DND-41 (cell line): ENCODE measurements around the gene STX2.
A peak's percentile ranks its signal among the peaks of the same experiment; 100 is the strongest.

Source experiments
- ATAC-seq: fragments of 200-7000 bp; cut with Tn5 transposase; 3 replicates; pipeline ENCODE4 v1.9.1; 2021; ENCODE audit warnings: low read depth; ENCODE audit not compliant: insufficient read depth
- DNase-seq: peaks from one replicate; pipeline ENCODE4 v3.0.0-alpha.2; 2020
- H2AFZ ChIP-seq: 2 replicates; pipeline ENCODE4 v1.6.0; 2012; ENCODE audit warnings: low read depth, low read length
- H3K27ac ChIP-seq: 2 replicates; pipeline ENCODE4 v1.5.1; 2012; ENCODE audit warnings: low read length, inconsistent platforms
- H3K27me3 ChIP-seq: fragments of 200-600 bp; sonication (generic); 2 replicates; pipeline ENCODE4 v1.6.0; 2012; ENCODE audit warnings: low read length, mild to moderate bottlenecking, inconsistent platforms; ENCODE audit not compliant: insufficient read depth, poor library complexity
- H3K36me3 ChIP-seq: 2 replicates; pipeline ENCODE4 v1.5.1; 2012; ENCODE audit warnings: low read length, inconsistent platforms; ENCODE audit not compliant: insufficient read depth
- H3K4me1 ChIP-seq: 2 replicates; pipeline ENCODE4 v1.5.1; 2012; ENCODE audit warnings: mild to moderate bottlenecking, low read length; ENCODE audit not compliant: insufficient read depth
- H3K4me2 ChIP-seq: 2 replicates; pipeline ENCODE4 v1.6.0; 2012; ENCODE audit warnings: mild to moderate bottlenecking, moderate library complexity, low read length, inconsistent platforms; ENCODE audit not compliant: insufficient read depth
- H3K4me3 ChIP-seq, 2 experiments: fragments of 200-600 bp in 1 of 2; shearing (Covaris generic) in 1 of 2; 2 replicates each; pipeline ENCODE4 v1.5.1; 2012 to 2016; ENCODE audit warnings: inconsistent platforms in 2 of 2, low read length in 2 of 2, mild to moderate bottlenecking in 2 of 2, low read depth in 1 of 2, moderate library complexity in 1 of 2
- H3K79me2 ChIP-seq: 2 replicates; pipeline ENCODE4 v1.6.0; 2012; ENCODE audit warnings: low read length, inconsistent platforms; ENCODE audit not compliant: insufficient read depth
- H3K9ac ChIP-seq: 2 replicates; pipeline ENCODE4 v1.6.0; 2012; ENCODE audit warnings: low read depth, mild to moderate bottlenecking, inconsistent platforms, low read length, moderate library complexity
- H3K9me3 ChIP-seq: 2 replicates; pipeline ENCODE4 v1.5.1; 2012; ENCODE audit warnings: low read length, moderate library complexity, mild to moderate bottlenecking, inconsistent platforms; ENCODE audit not compliant: insufficient read depth, severe bottlenecking
- H4K20me1 ChIP-seq: 2 replicates; pipeline ENCODE4 v1.6.0; 2012; ENCODE audit warnings: low read length; ENCODE audit not compliant: insufficient read depth
- EZH2 ChIP-seq: IDR thresholded peaks from 3 replicates; pipeline ENCODE4 v1.6.1; 2012; ENCODE audit warnings: borderline replicate concordance, low read depth, mild to moderate bottlenecking, moderate library complexity, low read length, inconsistent platforms; ENCODE audit not compliant: severe bottlenecking
- TF ChIP-seq, protein P1 (sequence below): IDR thresholded peaks from 2 replicates; pipeline ENCODE4 v1.5.1; 2012; ENCODE audit warnings: borderline replicate concordance, low read length, moderate library complexity, mild to moderate bottlenecking; ENCODE audit not compliant: poor library complexity, severe bottlenecking; ENCODE audit errors: extremely low read depth

Gene STX2

DNA sequence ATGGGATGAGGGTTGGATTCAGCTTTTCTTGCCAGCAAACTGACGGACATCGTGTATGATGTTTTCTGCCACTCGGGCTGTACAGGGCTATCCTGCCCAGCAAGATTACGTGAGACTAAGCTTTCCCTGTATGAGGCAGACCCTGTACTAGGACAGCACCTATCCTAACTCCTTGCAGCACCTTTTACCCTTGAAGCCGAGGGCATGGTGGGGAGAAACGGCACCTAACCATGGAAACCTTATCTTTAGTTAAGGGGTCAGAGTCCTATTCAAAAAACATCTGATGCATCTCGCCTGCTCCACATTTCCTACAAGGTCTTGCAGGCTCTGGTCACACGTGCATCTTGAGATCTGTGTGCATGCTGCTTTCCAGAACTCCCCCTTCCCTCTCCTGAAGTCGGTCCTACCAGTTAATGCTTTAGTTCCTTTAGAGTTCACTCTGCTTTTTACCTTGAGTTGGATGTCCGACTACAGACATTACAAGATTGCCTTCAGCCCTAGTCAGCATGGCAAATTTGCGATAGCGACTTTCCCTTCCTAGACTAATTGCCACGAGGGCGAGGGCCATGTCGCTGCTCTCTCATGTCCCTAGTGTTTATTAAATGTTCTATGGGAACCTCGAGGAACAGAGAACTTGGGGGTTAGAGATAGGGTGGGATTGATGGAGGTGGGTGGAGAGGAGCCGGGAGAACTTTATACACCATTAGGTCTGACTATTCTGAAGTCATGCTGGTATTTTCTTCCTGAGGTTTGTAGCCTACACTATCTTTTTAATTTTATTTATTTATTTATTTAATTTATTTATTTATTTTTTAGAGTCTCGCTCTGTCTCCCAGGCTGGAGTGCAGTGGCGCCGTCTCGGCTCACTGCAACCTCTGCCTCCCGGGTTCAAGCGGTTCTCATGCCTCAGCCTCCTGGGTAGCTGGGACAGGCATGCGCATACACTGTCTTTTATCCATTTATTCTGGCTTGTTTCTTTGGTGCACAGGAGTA lies 39.4 kb upstream of the STX2 start:
- Histone ChIP-seq H2AFZ (no peak overlapping the region), H3K79me2 (peaks cover 21% of the 10 kb centered on the region), H3K4me1 (peaks cover 22% of the 10 kb centered on the region), H3K4me3 (no peak overlapping the region), H3K9ac (no peak overlapping the region), H3K9me3 (no peaks in the 10 kb centered on the region), H4K20me1 (peaks cover 38% of the 10 kb centered on the region), H3K27me3 (no peaks in the 10 kb centered on the region), H3K4me2 (no peak overlapping the region), H3K36me3 (peaks cover 36% of the 10 kb centered on the region), H3K27ac (no peak overlapping the region)
- DNase-seq (peak; percentile 27), ATAC-seq (peak; percentile 37)
- TF ChIP-seq EZH2 = no peak
- TF ChIP-seq, protein P1, sequence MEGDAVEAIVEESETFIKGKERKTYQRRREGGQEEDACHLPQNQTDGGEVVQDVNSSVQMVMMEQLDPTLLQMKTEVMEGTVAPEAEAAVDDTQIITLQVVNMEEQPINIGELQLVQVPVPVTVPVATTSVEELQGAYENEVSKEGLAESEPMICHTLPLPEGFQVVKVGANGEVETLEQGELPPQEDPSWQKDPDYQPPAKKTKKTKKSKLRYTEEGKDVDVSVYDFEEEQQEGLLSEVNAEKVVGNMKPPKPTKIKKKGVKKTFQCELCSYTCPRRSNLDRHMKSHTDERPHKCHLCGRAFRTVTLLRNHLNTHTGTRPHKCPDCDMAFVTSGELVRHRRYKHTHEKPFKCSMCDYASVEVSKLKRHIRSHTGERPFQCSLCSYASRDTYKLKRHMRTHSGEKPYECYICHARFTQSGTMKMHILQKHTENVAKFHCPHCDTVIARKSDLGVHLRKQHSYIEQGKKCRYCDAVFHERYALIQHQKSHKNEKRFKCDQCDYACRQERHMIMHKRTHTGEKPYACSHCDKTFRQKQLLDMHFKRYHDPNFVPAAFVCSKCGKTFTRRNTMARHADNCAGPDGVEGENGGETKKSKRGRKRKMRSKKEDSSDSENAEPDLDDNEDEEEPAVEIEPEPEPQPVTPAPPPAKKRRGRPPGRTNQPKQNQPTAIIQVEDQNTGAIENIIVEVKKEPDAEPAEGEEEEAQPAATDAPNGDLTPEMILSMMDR = no peak

DNA sequence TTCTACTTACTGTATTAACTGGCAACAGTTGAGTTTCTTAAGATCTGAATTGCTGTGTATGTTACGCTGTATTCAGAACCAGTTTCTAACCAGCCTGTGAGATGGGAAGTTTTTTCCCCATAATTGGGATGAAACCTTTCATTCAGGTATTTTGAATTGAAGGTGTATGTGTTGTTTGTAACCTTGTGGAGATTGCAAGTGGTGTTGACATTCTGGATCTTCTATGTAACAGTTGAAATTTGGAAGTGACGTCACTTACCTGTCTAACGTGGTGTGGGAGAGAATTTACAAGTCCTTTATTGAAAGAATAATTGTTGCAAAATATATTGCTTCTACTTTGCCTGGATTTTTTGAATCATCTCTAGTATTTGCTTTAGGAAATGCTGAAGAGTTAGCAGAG lies 38.3 kb upstream of the STX2 start:
- no peaks in the 10 kb centered on the region for H3K9me3 ChIP-seq
- DNase-seq (no peak), ATAC-seq (no peak)
- H4K20me1 ChIP-seq = peaks cover 41% of the 10 kb centered on the region
- H3K36me3 ChIP-seq = peaks cover 48% of the 10 kb centered on the region
- no peak overlapping the region for H3K27ac ChIP-seq
- no peak overlapping the region for H3K4me3 ChIP-seq
- no peak overlapping the region for H3K4me2 ChIP-seq
- H3K9ac ChIP-seq = no peak overlapping the region
- H3K27me3 ChIP-seq = no peaks in the 10 kb centered on the region
- no peak for TF ChIP-seq EZH2
- TF ChIP-seq, protein P1 = no peak
- no peak overlapping the region for H2AFZ ChIP-seq
- peaks cover 33% of the 10 kb centered on the region for H3K79me2 ChIP-seq
- peaks cover 29% of the 10 kb centered on the region for H3K4me1 ChIP-seq

DNA sequence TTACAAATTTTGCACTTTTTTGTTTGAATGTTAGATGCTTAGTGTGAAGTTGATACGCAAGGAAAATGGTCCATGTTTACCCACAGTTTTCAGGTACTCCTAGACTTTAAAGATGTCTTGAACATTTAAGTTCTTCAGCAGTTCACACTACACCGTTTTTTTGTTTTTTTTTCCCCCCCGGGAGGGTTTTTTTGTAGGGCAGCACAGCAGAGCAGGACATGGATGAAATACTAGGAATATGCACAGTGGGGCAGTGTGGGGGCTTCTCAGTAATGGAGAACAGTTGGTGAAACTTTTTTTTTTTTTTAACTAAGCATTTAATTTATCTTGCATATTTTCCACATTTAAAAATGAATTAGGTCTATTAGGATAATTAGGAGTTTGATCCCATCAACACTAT lies 37.7 kb upstream of the STX2 start:
- Histone ChIP-seq H3K27ac (no peak overlapping the region), H2AFZ (no peak overlapping the region), H3K4me2 (no peak overlapping the region), H4K20me1 (peaks cover 41% of the 10 kb centered on the region), H3K9me3 (no peaks in the 10 kb centered on the region), H3K4me3 (no peak overlapping the region), H3K9ac (no peak overlapping the region), H3K27me3 (no peaks in the 10 kb centered on the region), H3K79me2 (peaks cover 38% of the 10 kb centered on the region), H3K4me1 (peaks cover 29% of the 10 kb centered on the region), H3K36me3 (peaks cover 49% of the 10 kb centered on the region)
- no peak for DNase-seq
- TF ChIP-seq, protein P1 = no peak
- TF ChIP-seq EZH2 = no peak
- ATAC-seq = no peak
